ENCODE data around the gene FBLN1. TPM values are rescaled to one million over a fixed set of nuclear protein-coding genes. Genes with fewer than 3 reads are reported as not detected.

The FBLN1 gene
- total and polyA plus RNA-seq, 2 of the 13 experiments (the other 11 are each of a cell fraction or from before 2014, with no cell fraction given): 37.3 to 103 TPM

GRCh38 chr22:45502215-45503049 lies at the start of gene FBLN1 (continued):
- TF ChIP-seq ZNF597 (CRISPR knock-in tag; IDR thresholded peaks at IDR 0.05) (no peak), ZNF205 (CRISPR knock-in tag; IDR thresholded peaks at IDR 0.05) (no peak), YEATS4 (CRISPR knock-in tag; IDR thresholded peaks at IDR 0.05; ENCODE audit: borderline replicate concordance) (peak; percentile 84), ISL2 (CRISPR knock-in tag; IDR thresholded peaks at IDR 0.05) (peak; percentile 60), ZFY (CRISPR knock-in tag; IDR thresholded peaks at IDR 0.05) (peak; percentile 97), ZHX1 (CRISPR knock-in tag; IDR thresholded peaks at IDR 0.05; ENCODE audit: low read depth) (peak; percentile 79), RAD21 (CRISPR knock-in tag; IDR thresholded peaks at IDR 0.05) (peak; percentile 36; the same call in 1 of the 2 replicates), ZIK1 (CRISPR knock-in tag; IDR thresholded peaks at IDR 0.05; ENCODE audit: borderline replicate concordance, low read depth) (0 out of 2 replicates have a peak, but pooled peaks have one; percentile 29), ZNF414 (CRISPR knock-in tag; IDR thresholded peaks at IDR 0.05) (peak; percentile 84), MZF1 (CRISPR knock-in tag; IDR thresholded peaks at IDR 0.05; ENCODE audit: borderline replicate concordance) (no peak), NFAT5 (CRISPR knock-in tag; IDR thresholded peaks at IDR 0.05) (0 out of 2 replicates have a peak, but pooled peaks have one; percentile 66), ZSCAN9 (CRISPR knock-in tag; IDR thresholded peaks at IDR 0.05; ENCODE audit: borderline replicate concordance) (peak; percentile 30; the same call in 1 of the 2 replicates), ZNF557 (CRISPR knock-in tag; IDR thresholded peaks at IDR 0.05) (0 out of 2 replicates have a peak, but pooled peaks have one; percentile 78), ETS1 (CRISPR knock-in tag; IDR thresholded peaks at IDR 0.05) (0 out of 2 replicates have a peak, but pooled peaks have one; percentile 52), KDM4B (CRISPR knock-in tag; IDR thresholded peaks at IDR 0.05) (peak; percentile 89; the same call in 1 of the 2 replicates), REPIN1 (CRISPR knock-in tag; IDR thresholded peaks at IDR 0.05; ENCODE audit: borderline replicate concordance, low read depth) (peak; percentile 91; the same call in 1 of the 2 replicates), PHF21A (CRISPR knock-in tag; IDR thresholded peaks at IDR 0.05) (peak; percentile 79)

Data from HepG2 (cell line).